ENCODE data around the gene ERP27.

ERP27 gene

GRCh38 chr12:14938301-14938700, at the start of gene ERP27:
Gene ERP27 (minus strand): TSS chr12:14938537. CDS start chr12:14938508, 29 bp downstream.
- no peak for DNase-seq

GRCh38 chr12:14988035-14988434, 49.7 kb upstream of the ERP27 start:
- DNase-seq: no peak

- no peak for DNase-seq
These were observed 48.1 kb upstream of the ERP27 start for GRCh38 chr12:14986449-14986848.

- DNase-seq: no peak
These were observed 46.5 kb upstream of the ERP27 start for GRCh38 chr12:14984766-14985285.

GRCh38 chr12:14984036-14984435, 45.7 kb upstream of the ERP27 start:
- DNase-seq: no peak

- no peak for DNase-seq
These were observed 44.7 kb upstream of the ERP27 start for GRCh38 chr12:14982991-14983390.

GRCh38 chr12:14982562-14982961, 44.2 kb upstream of the ERP27 start:
- DNase-seq: no peak

GRCh38 chr12:14981049-14981448, 42.7 kb upstream of the ERP27 start:
- DNase-seq: no peak

GRCh38 chr12:14979468-14979867, 41.1 kb upstream of the ERP27 start:
- DNase-seq: no peak

GRCh38 chr12:14976658-14977057, 38.3 kb upstream of the ERP27 start:
- no peak for DNase-seq

- DNase-seq: no peak
These were observed 37.1 kb upstream of the ERP27 start for GRCh38 chr12:14975457-14975856.

GRCh38 chr12:14974633-14975032, 36.3 kb upstream of the ERP27 start:
- DNase-seq: no peak

GRCh38 chr12:14972816-14973215, 34.5 kb upstream of the ERP27 start, which contains the start of gene PDE6H:
Gene PDE6H (plus strand): TSS chr12:14973042. CDS start chr12:14978013, 4,971 bp downstream.
- no peak for DNase-seq

GRCh38 chr12:14970473-14970872, 32.1 kb upstream of the ERP27 start:
- no peak for DNase-seq

- no peak for DNase-seq
These were observed 30.1 kb upstream of the ERP27 start for GRCh38 chr12:14968478-14968877.

GRCh38 chr12:14965221-14965620, 26.9 kb upstream of the ERP27 start:
- no peak for DNase-seq

GRCh38 chr12:14964406-14964805, 26.1 kb upstream of the ERP27 start:
- no peak for DNase-seq

GRCh38 chr12:14963520-14963919, 25.2 kb upstream of the ERP27 start:
- DNase-seq: no peak

GRCh38 chr12:14962797-14963196, 24.5 kb upstream of the ERP27 start:
- no peak for DNase-seq

- no peak for DNase-seq
These were observed 23.8 kb upstream of the ERP27 start for GRCh38 chr12:14962153-14962539.

- peak; percentile 90 for DNase-seq
These were observed 23.3 kb upstream of the ERP27 start, which contains the start of gene ARHGDIB for GRCh38 chr12:14961466-14962152. Gene ARHGDIB (minus strand): TSS chr12:14961601. CDS start chr12:14950712, 10,889 bp downstream.

GRCh38 chr12:14960548-14961465, 22.5 kb upstream of the ERP27 start:
- peak; percentile 81 for DNase-seq

GRCh38 chr12:14959916-14960496, 21.7 kb upstream of the ERP27 start:
- no peak for DNase-seq

Data from activated effector memory CD4-positive, alpha-beta T cell treated with anti-CD3 and anti-CD28 coated beads, Interleukin-2, amount 50 U/mL, for 16 hours (primary cell).